ENCODE results near the gene EPHB1. TPM values are rescaled to one million over a fixed set of nuclear protein-coding genes. Genes with fewer than 3 reads are reported as not detected.

EPHB1 gene
- polyA plus RNA-seq, 3 donors, result 0.06 to 0.55 TPM; not detected in 1

GRCh38 chr3:134952371-134952770 is 157.3 kb downstream of the EPHB1 start:
- no peak for DNase-seq
- Mint-ChIP-seq H3K36me3 (no peaks in the 10 kb centered on the region), H3K9me3 (peaks cover 5 to 24% (median 12%) of the 10 kb centered on the region in 7 donors), H3K4me1 (no peaks in the 10 kb centered on the region), H3K27ac (no peak overlapping the region), H3K27me3 (ENCODE audit: low read depth in 3 of 3) (peaks cover 1 to 7% (median 2%) of the 10 kb centered on the region in 3 donors), H3K4me3 (no peak overlapping the region)
- H3K27me3 ChIP-seq (ENCODE audit: control insufficient read depth in 2 of 2, insufficient read depth in 2 of 2, low read length in 2 of 2), result no peaks in the 10 kb centered on the region
- H3K4me3 ChIP-seq (replicated peaks in 1 of 3; ENCODE audit: low read depth in 2 of 3, low read length in 3 of 3), result no peak overlapping the region
- H3K9ac ChIP-seq (ENCODE audit: insufficient read depth, low read length, poor library complexity, severe bottlenecking), result no peak overlapping the region
- no peak overlapping the region for H3K4me2 ChIP-seq (replicated peaks; ENCODE audit: extremely low read depth, low read length, poor library complexity, severe bottlenecking)
- no CpG with 5 or more reads among the region's 1 CpG for WGBS (ENCODE audit: insufficient coverage)
- H3K9me3 ChIP-seq (replicated peaks in 1 of 2; ENCODE audit: control insufficient read depth in 1 of 2, insufficient read depth in 1 of 2, low read length in 2 of 2), result peaks cover 0 to 7% of the 10 kb centered on the region in 2 donors
- no peak overlapping the region for H2AFZ ChIP-seq (ENCODE audit: insufficient read depth, low read depth, low read length, poor library complexity, severe bottlenecking)
- no peaks in the 10 kb centered on the region for H3K4me1 ChIP-seq (ENCODE audit: control insufficient read depth in 1 of 2, insufficient read depth in 2 of 2, low read length in 2 of 2)
- no peak overlapping the region for H3K27ac ChIP-seq (ENCODE audit: low read depth in 1 of 2, low read length in 2 of 2)
- intact Hi-C loops (cut with micrococcal nuclease), result no loop called here
- H4K20me1 ChIP-seq (ENCODE audit: insufficient read depth, low read length), result no peaks in the 10 kb centered on the region
- TF ChIP-seq CTCF (IDR thresholded peaks at IDR 0.05), result no peak
- no peaks in the 10 kb centered on the region for H3K79me2 ChIP-seq (ENCODE audit: insufficient read depth, low read length)
- no peaks in the 10 kb centered on the region for H3K36me3 ChIP-seq (replicated peaks in 1 of 2; ENCODE audit: control insufficient read depth in 1 of 2, insufficient read depth in 2 of 2, low read length in 2 of 2)

- Mint-ChIP-seq H3K27ac (no peak overlapping the region), H3K36me3 (no peaks in the 10 kb centered on the region), H3K4me1 (no peaks in the 10 kb centered on the region), H3K9me3 (peaks cover 0 to 18% (median 8%) of the 10 kb centered on the region in 7 donors), H3K27me3 (ENCODE audit: low read depth in 3 of 3) (peaks cover 2 to 3% (median 3%) of the 10 kb centered on the region in 3 donors), H3K4me3 (no peak overlapping the region)
- H3K27me3 ChIP-seq (ENCODE audit: control insufficient read depth in 2 of 2, insufficient read depth in 2 of 2, low read length in 2 of 2), result no peaks in the 10 kb centered on the region
- intact Hi-C loops (cut with micrococcal nuclease), result no loop called here
- H3K9ac ChIP-seq (ENCODE audit: insufficient read depth, low read length, poor library complexity, severe bottlenecking), result no peak overlapping the region
- no peak overlapping the region for H3K27ac ChIP-seq (ENCODE audit: low read depth in 1 of 2, low read length in 2 of 2)
- peaks cover 0 to 7% of the 10 kb centered on the region in 2 donors for H3K9me3 ChIP-seq (replicated peaks in 1 of 2; ENCODE audit: control insufficient read depth in 1 of 2, insufficient read depth in 1 of 2, low read length in 2 of 2)
- H3K4me2 ChIP-seq (replicated peaks; ENCODE audit: extremely low read depth, low read length, poor library complexity, severe bottlenecking), result no peak overlapping the region
- WGBS (ENCODE audit: insufficient coverage), result 75% methylated on average over 1 of the region's 2 CpGs
- H3K36me3 ChIP-seq (replicated peaks in 1 of 2; ENCODE audit: control insufficient read depth in 1 of 2, insufficient read depth in 2 of 2, low read length in 2 of 2), result no peaks in the 10 kb centered on the region
- no peak for DNase-seq
- no peaks in the 10 kb centered on the region for H4K20me1 ChIP-seq (ENCODE audit: insufficient read depth, low read length)
- H3K4me3 ChIP-seq (replicated peaks in 1 of 3; ENCODE audit: low read depth in 2 of 3, low read length in 3 of 3), result no peak overlapping the region
- H2AFZ ChIP-seq (ENCODE audit: insufficient read depth, low read depth, low read length, poor library complexity, severe bottlenecking), result no peak overlapping the region
- no peaks in the 10 kb centered on the region for H3K79me2 ChIP-seq (ENCODE audit: insufficient read depth, low read length)
- TF ChIP-seq CTCF (IDR thresholded peaks at IDR 0.05), result no peak
- H3K4me1 ChIP-seq (ENCODE audit: control insufficient read depth in 1 of 2, insufficient read depth in 2 of 2, low read length in 2 of 2), result no peaks in the 10 kb centered on the region
Observed at GRCh38 chr3:134955874-134956273, 160.8 kb downstream of the EPHB1 start.
